NCI-H2227 treated with DMSO at 0.1 percent for 48 hours (cell line): ENCODE measurements around the gene HSPB2.
"Not testable (repeated sequence)": the region's sequence is repeated elsewhere in the genome, so short reads cannot be mapped to it uniquely, and the experiment has no call there.

Experiments used
- DNase-seq: peaks from one replicate; lab custom pipeline; 2025; lab: John Stamatoyannopoulos, UW

The HSPB2 gene

GRCh38 chr11:111912535-111912934 is at the start of gene HSPB2:
HSPB2 (plus strand) TSS chr11:111912734; CDS start chr11:111912830, 96 bp downstream.
- no peak for DNase-seq

- no peak for DNase-seq
Observed at GRCh38 chr11:111870113-111870512, 42.4 kb upstream of the HSPB2 start.

- DNase-seq, result no peak
Observed at GRCh38 chr11:111870522-111870885, 42.0 kb upstream of the HSPB2 start.

- DNase-seq, result peak; percentile 69
Observed at GRCh38 chr11:111870886-111871692, 41.4 kb upstream of the HSPB2 start, which contains the start of gene ALG9. ALG9 (minus strand) TSS chr11:111871581; CDS start chr11:111871482, 99 bp downstream.

GRCh38 chr11:111871693-111872161 is 40.8 kb upstream of the HSPB2 start:
- peak; percentile 21 for DNase-seq

GRCh38 chr11:111878385-111878848 is 34.1 kb upstream of the HSPB2 start:
- DNase-seq, result peak; percentile 33

GRCh38 chr11:111878849-111879636 is 33.5 kb upstream of the HSPB2 start, which contains the start of the genes CFAP68 and FDXACB1:
CFAP68 (plus strand) TSS chr11:111879541; CDS start chr11:111879561, 20 bp downstream.
FDXACB1 (minus strand) TSS chr11:111879165; CDS start chr11:111879132, 33 bp downstream.
- DNase-seq, result peak; percentile 97

GRCh38 chr11:111879637-111879960 is 32.9 kb upstream of the HSPB2 start:
- DNase-seq, result no peak

- DNase-seq, result no peak
Observed at GRCh38 chr11:111882202-111882601, 30.3 kb upstream of the HSPB2 start.

- not testable (repeated sequence) for DNase-seq
Observed at GRCh38 chr11:111885053-111885452, 27.5 kb upstream of the HSPB2 start.

GRCh38 chr11:111886032-111886431 is 26.5 kb upstream of the HSPB2 start:
- no peak for DNase-seq

- DNase-seq, result no peak
Observed at GRCh38 chr11:111886844-111887243, 25.7 kb upstream of the HSPB2 start.

- no peak for DNase-seq
Observed at GRCh38 chr11:111905411-111905810, 7.1 kb upstream of the HSPB2 start.

- no peak for DNase-seq
Observed at GRCh38 chr11:111906680-111907079, 5.9 kb upstream of the HSPB2 start.

- DNase-seq, result no peak
Observed at GRCh38 chr11:111908639-111909305, 3.8 kb upstream of the HSPB2 start.

GRCh38 chr11:111909378-111909777 is 3.2 kb upstream of the HSPB2 start:
- no peak for DNase-seq

- DNase-seq, result no peak
Observed at GRCh38 chr11:111910676-111911562, 1.6 kb upstream of the HSPB2 start.

GRCh38 chr11:111911563-111912401 is 752 bp upstream of the HSPB2 start, which contains the start of gene CRYAB:
CRYAB (minus strand) TSS chr11:111911770; CDS start chr11:111911724, 46 bp downstream.
- no peak for DNase-seq

- DNase-seq, result no peak
Observed at GRCh38 chr11:111913031-111913861, 712 bp downstream of the HSPB2 start.
